ENCODE data around the gene PSMD8. TPM values are rescaled to one million over a fixed set of nuclear protein-coding genes. Genes with fewer than 3 reads are reported as not detected.

PSMD8 gene
- total RNA-seq, 2 donors from 2014 or later: 49.4 to 68.7 TPM

DNA sequence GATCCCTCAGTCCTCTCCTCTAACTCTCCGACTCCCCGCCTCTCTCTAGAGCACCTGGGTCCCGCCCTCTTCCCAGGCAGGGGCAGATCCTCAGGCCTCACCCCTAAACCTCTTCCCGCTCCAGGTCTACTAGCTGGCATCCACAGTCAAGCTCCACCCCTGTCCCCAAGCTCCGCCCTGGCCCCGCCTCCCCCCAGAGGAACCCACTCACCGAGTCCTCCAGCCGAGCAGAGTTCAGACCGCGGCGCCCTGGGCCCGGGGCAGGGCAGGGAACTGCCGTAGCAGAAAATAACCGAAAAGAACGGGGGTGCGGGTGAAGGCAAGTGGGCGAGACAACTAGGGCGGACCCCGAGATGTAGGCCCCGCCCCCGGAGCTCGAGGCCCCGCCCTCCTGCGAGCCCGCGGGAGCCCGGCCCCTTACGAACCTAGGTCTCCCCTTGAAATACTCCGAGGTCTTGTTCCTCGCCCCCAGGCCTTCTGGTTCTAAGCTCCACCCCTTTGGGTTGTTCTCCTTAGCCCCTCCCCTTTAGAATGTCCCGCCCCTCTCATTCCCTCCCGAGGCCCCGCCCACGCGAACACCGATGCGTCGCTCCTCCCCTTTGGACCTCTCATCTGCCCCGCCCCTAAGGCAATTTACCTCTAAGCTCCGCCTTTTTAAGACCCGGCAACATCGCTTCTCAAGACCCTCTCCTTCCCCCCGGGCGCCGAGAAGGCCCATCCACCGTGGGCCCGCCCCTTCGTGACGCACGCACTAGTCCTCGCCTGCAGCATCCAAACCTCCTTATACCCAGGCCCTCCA lies 13.4 kb downstream of the PSMD8 start, which contains the start of gene GGN:
Gene GGN (minus strand): TSS at position 485 of the 799 bp plus-strand sequence. CDS start 773 bp downstream, outside the sequence.
- H3K36me3 ChIP-seq (replicated peaks in 1 of 2; ENCODE audit: insufficient read depth in 1 of 2, low read depth in 2 of 2): peaks cover 0 to 6% of the 10 kb centered on the region in 2 donors
- H3K4me3 ChIP-seq: peak within 1 kb of the TSS in 1 of 2 donors; percentile 25
- H3K9me3 ChIP-seq: no peaks in the 10 kb centered on the region
- WGBS, 2 donors: 1% methylated on average over 37 to 47 of the region's 51 CpGs
- H3K4me1 ChIP-seq: peaks cover 29% of the 10 kb centered on the region
- peak; percentile 78 to 84 (median 82) for DNase-seq
- no peaks in the 10 kb centered on the region for H3K27me3 ChIP-seq
- peak within 1 kb of the TSS in 2 of 4 donors; percentile 40 to 63 for H3K27ac ChIP-seq
- TF ChIP-seq, protein P1, sequence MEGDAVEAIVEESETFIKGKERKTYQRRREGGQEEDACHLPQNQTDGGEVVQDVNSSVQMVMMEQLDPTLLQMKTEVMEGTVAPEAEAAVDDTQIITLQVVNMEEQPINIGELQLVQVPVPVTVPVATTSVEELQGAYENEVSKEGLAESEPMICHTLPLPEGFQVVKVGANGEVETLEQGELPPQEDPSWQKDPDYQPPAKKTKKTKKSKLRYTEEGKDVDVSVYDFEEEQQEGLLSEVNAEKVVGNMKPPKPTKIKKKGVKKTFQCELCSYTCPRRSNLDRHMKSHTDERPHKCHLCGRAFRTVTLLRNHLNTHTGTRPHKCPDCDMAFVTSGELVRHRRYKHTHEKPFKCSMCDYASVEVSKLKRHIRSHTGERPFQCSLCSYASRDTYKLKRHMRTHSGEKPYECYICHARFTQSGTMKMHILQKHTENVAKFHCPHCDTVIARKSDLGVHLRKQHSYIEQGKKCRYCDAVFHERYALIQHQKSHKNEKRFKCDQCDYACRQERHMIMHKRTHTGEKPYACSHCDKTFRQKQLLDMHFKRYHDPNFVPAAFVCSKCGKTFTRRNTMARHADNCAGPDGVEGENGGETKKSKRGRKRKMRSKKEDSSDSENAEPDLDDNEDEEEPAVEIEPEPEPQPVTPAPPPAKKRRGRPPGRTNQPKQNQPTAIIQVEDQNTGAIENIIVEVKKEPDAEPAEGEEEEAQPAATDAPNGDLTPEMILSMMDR (IDR thresholded peaks at IDR 0.05): no peak
- peak in 2 of 3 donors; percentile 11 to 28 for TF ChIP-seq POLR2A (IDR thresholded peaks at IDR 0.05)
- intact Hi-C loops (cut with DNase I): no loop called here
- ATAC-seq: peak; percentile 78

DNA sequence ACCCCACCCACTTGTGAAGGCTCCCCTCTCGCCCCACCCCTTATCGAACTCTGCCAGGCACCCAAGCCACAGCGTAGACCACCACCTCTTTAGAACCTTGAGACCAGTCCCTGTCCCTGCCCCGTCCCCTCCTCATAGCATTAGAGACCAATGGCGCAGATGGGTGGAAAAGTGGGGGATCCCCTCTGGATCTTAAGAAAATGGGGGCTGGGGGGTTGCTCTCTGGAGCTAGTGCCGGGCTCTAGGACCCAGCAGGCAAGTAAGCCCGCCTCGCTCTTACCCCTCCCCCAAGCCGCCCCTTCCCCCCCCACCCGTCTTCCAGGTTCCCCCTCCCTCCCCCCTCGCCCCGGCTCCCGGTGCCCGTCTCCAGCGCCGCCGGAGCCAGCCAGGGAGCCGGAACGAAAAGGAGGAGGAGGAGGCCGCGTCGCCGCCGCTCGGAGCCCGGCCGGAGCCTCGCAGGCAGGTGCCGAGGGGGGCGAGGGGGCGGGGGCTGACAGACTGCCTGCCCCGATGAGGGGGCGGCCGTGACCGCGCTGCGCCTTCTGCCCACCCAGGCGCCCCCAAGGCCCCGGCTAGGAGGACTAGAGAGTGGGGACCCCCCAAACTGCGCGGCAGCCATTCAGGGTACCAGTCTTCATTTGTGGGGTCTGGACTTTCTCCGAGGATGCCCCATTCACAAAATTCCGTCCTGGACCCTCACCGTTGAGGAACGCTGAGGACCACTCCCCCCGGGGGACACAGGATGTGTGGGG lies 14.2 kb downstream of the PSMD8 start, which contains the start of gene SPRED3:
Gene SPRED3 (plus strand): TSS at position 349 of the 752 bp plus-strand sequence. CDS start 1,606 bp downstream, outside the sequence.
- Histone ChIP-seq H3K4me1 (peaks cover 29% of the 10 kb centered on the region), H3K27ac (peak within 1 kb of the TSS in 2 of 4 donors; percentile 40 to 63), H3K9me3 (no peaks in the 10 kb centered on the region), H3K36me3 (replicated peaks in 1 of 2; ENCODE audit: insufficient read depth in 1 of 2, low read depth in 2 of 2) (no peaks in the 10 kb centered on the region), H3K4me3 (peak within 1 kb of the TSS in 1 of 2 donors; percentile 25), H3K27me3 (no peaks in the 10 kb centered on the region)
- 1 to 2% methylated on average over 5 to 28 of the region's 46 CpGs for WGBS, 2 donors
- DNase-seq: peak in 3 of 4 donors; percentile 47 to 56 (median 56)
- ATAC-seq: no peak
- intact Hi-C loops (cut with DNase I): no loop called here
- no peak for TF ChIP-seq POLR2A (IDR thresholded peaks at IDR 0.05)
- TF ChIP-seq, protein P1 (IDR thresholded peaks at IDR 0.05): no peak

GRCh38 chr19:38389101-38389925 lies 14.9 kb downstream of the PSMD8 start:
- no peaks in the 10 kb centered on the region for H3K36me3 ChIP-seq (replicated peaks in 1 of 2; ENCODE audit: insufficient read depth in 1 of 2, low read depth in 2 of 2)
- H3K4me3 ChIP-seq: no peak overlapping the region
- DNase-seq (peak in 1 of 4 donors; percentile 36), ATAC-seq (no peak)
- peak overlapping the region in 1 of 4 donors; percentile 44 for H3K27ac ChIP-seq
- H3K9me3 ChIP-seq: no peaks in the 10 kb centered on the region
- H3K4me1 ChIP-seq: peaks cover 30% of the 10 kb centered on the region
- TF ChIP-seq POLR2A (IDR thresholded peaks at IDR 0.05): peak in 1 of 3 donors; percentile 8
- TF ChIP-seq, protein P1 (IDR thresholded peaks at IDR 0.05): no peak
- whole genome bisulfite sequencing, 2 donors: 16 to 17% methylated on average over 18 to 22 of the region's 28 CpGs
- peaks cover 0 to 3% of the 10 kb centered on the region in 2 donors for H3K27me3 ChIP-seq
- intact Hi-C loops (cut with DNase I): no loop called here

Measured in body of pancreas (tissue), 4 donors.